ENCODE data around the gene EXOC3L4. TPM values are rescaled to one million over a fixed set of nuclear protein-coding genes. Genes with fewer than 3 reads are reported as not detected.
"Not testable (repeated sequence)": the region's sequence is repeated elsewhere in the genome, so short reads cannot be mapped to it uniquely, and the experiment has no call there.

The EXOC3L4 gene
- polyA plus RNA-seq, 1 donor, result 1.5 TPM

GRCh38 chr14:103105580-103106150 lies 11.1 kb downstream of the EXOC3L4 start:
- DNase-seq, result no peak

GRCh38 chr14:103107455-103107854 lies 12.9 kb downstream of the EXOC3L4 start:
- DNase-seq, result no peak

- no peak for DNase-seq
Measured at GRCh38 chr14:103107941-103108748, 13.6 kb downstream of the EXOC3L4 start.

GRCh38 chr14:103108749-103109207 lies 14.3 kb downstream of the EXOC3L4 start:
- DNase-seq, result peak; percentile 63

GRCh38 chr14:103109535-103110441 lies 15.3 kb downstream of the EXOC3L4 start:
- peak; percentile 66 for DNase-seq

- peak; percentile 59 for DNase-seq
Measured at GRCh38 chr14:103110681-103111231, 16.2 kb downstream of the EXOC3L4 start.

- no peak for DNase-seq
Measured at GRCh38 chr14:103111232-103111868, 16.8 kb downstream of the EXOC3L4 start.

- DNase-seq, result no peak
Measured at GRCh38 chr14:103112400-103113243, 18.1 kb downstream of the EXOC3L4 start.

- no peak for DNase-seq
Measured at GRCh38 chr14:103113303-103113702, 18.8 kb downstream of the EXOC3L4 start.

- no peak for DNase-seq
Measured at GRCh38 chr14:103113774-103114173, 19.2 kb downstream of the EXOC3L4 start.

- not testable (repeated sequence) for DNase-seq
Measured at GRCh38 chr14:103115086-103115679, 20.7 kb downstream of the EXOC3L4 start.

- DNase-seq, result no peak
Measured at GRCh38 chr14:103115845-103116572, 21.5 kb downstream of the EXOC3L4 start.

- DNase-seq, result no peak
Measured at GRCh38 chr14:103116636-103117035, 22.1 kb downstream of the EXOC3L4 start.

- DNase-seq, result not testable (repeated sequence)
Measured at GRCh38 chr14:103117499-103117898, 23.0 kb downstream of the EXOC3L4 start.

- DNase-seq, result peak; percentile 83
Measured at GRCh38 chr14:103118018-103118662, 23.6 kb downstream of the EXOC3L4 start.

- DNase-seq, result no peak
Measured at GRCh38 chr14:103118663-103119404, 24.3 kb downstream of the EXOC3L4 start.

- not testable (repeated sequence) for DNase-seq
Measured at GRCh38 chr14:103119527-103119926, 25.0 kb downstream of the EXOC3L4 start.

- DNase-seq, result no peak
Measured at GRCh38 chr14:103121121-103121845, 26.8 kb downstream of the EXOC3L4 start.

All from hindlimb muscle (tissue), 1 donor.